Stimulated activated CD8-positive, alpha-beta memory T cell treated with anti-CD3 and anti-CD28 coated beads, Interleukin-4, amount 100 ng/mL, for 24 hours (primary cell): ENCODE results near the gene STON2.

Experiments
- DNase-seq: peaks from one replicate; pipeline ENCODE4 v3.0.0-alpha.2; 2020; ENCODE audit warnings: low read depth

Gene STON2

GRCh38 chr14:81418057-81418790 is 18.1 kb upstream of the STON2 start:
- no peak for DNase-seq

GRCh38 chr14:81416981-81417380 is 16.9 kb upstream of the STON2 start:
- no peak for DNase-seq

- DNase-seq, result no peak
Measured at GRCh38 chr14:81416194-81416952, 16.2 kb upstream of the STON2 start.

GRCh38 chr14:81415781-81416180 is 15.7 kb upstream of the STON2 start:
- no peak for DNase-seq

GRCh38 chr14:81414123-81414522 is 14.0 kb upstream of the STON2 start:
- no peak for DNase-seq

- DNase-seq, result no peak
Measured at GRCh38 chr14:81412779-81413178, 12.7 kb upstream of the STON2 start.

GRCh38 chr14:81408595-81408994 is 8.5 kb upstream of the STON2 start:
- no peak for DNase-seq

- no peak for DNase-seq
Measured at GRCh38 chr14:81406863-81407262, 6.7 kb upstream of the STON2 start.

GRCh38 chr14:81402123-81402495 is 2.0 kb upstream of the STON2 start:
- DNase-seq, result no peak

- DNase-seq, result no peak
Measured at GRCh38 chr14:81401420-81402122, 1.4 kb upstream of the STON2 start.

GRCh38 chr14:81400852-81401251 is 728 bp upstream of the STON2 start:
- DNase-seq, result no peak

- DNase-seq, result no peak
Measured at GRCh38 chr14:81398196-81398891, 1.8 kb downstream of the STON2 start.

- DNase-seq, result no peak
Measured at GRCh38 chr14:81396113-81396512, 4.0 kb downstream of the STON2 start.

GRCh38 chr14:81394739-81395138 is 5.4 kb downstream of the STON2 start:
- no peak for DNase-seq

GRCh38 chr14:81392976-81393643 is 7.0 kb downstream of the STON2 start:
- DNase-seq, result no peak

GRCh38 chr14:81392052-81392451 is 8.1 kb downstream of the STON2 start:
- DNase-seq, result no peak

- no peak for DNase-seq
Measured at GRCh38 chr14:81390696-81391095, 9.4 kb downstream of the STON2 start.

- no peak for DNase-seq
Measured at GRCh38 chr14:81388336-81388735, 11.8 kb downstream of the STON2 start.

- no peak for DNase-seq
Measured at GRCh38 chr14:81386290-81386745, 13.8 kb downstream of the STON2 start.

- no peak for DNase-seq
Measured at GRCh38 chr14:81385886-81386285, 14.2 kb downstream of the STON2 start.

GRCh38 chr14:81385419-81385818 is 14.7 kb downstream of the STON2 start:
- DNase-seq, result no peak

GRCh38 chr14:81384900-81385299 is 15.2 kb downstream of the STON2 start:
- DNase-seq, result no peak
